Transverse colon (tissue), 4 donors: ENCODE data around the gene ASCC2. TPM values are rescaled to one million over a fixed set of nuclear protein-coding genes. Genes with fewer than 3 reads are reported as not detected.
"Not testable (repeated sequence)": the region's sequence is repeated elsewhere in the genome, so short reads cannot be mapped to it uniquely, and the experiment has no call there.

Experiments
- DNase-seq: peaks from one replicate; pipeline ENCODE4 v3.0.0-alpha.2; 2019
- H3K27ac ChIP-seq, 4 donors: fragments of 200-600 bp; sonication (generic); 2 replicates each; pipeline ENCODE4 v1.5.1; 2016 to 2018; ENCODE audit warnings: inconsistent platforms in 4 of 4
- H3K27me3 ChIP-seq: fragments of 200-600 bp; sonication (generic); 2 replicates; pipeline ENCODE4 v1.5.1; 2017; ENCODE audit warnings: inconsistent platforms
- H3K36me3 ChIP-seq, 4 donors: fragments of 200-600 bp; sonication (generic); 2 replicates each; pipeline ENCODE4 v1.5.1; 2017 to 2019; ENCODE audit warnings: inconsistent platforms in 4 of 4
- H3K4me1 ChIP-seq, 4 donors: fragments of 200-600 bp; sonication (generic); 2 replicates each; pipeline ENCODE4 v1.5.1; 2017 to 2020; ENCODE audit warnings: inconsistent platforms in 4 of 4
- H3K4me3 ChIP-seq, 4 donors: fragments of 200-600 bp; sonication (generic); 1 replicate in 1 of 4; 2 replicates in 3 of 4; pipeline versions ENCODE4 v1.5.1 to v1.6.1; 2017 to 2019; ENCODE audit warnings: inconsistent platforms in 4 of 4
- H3K9me3 ChIP-seq, 2 donors: fragments of 200-600 bp; sonication (generic); 2 replicates each; pipeline ENCODE4 v1.5.1; 2017 to 2019; ENCODE audit warnings: inconsistent platforms in 2 of 2
- CTCF ChIP-seq, 5 experiments: fragments of 200-600 bp in 3 of 5; fragments of 450-650 bp in 2 of 5; sonication (generic) in 3 of 5; IDR thresholded peaks; 1 replicate in 2 of 5; 2 replicates in 3 of 5; pipeline ENCODE4 v1.5.1; 2016 to 2017; ENCODE audit warnings: antibody characterized with exemption in 5 of 5, inconsistent platforms in 3 of 5, mild to moderate bottlenecking in 2 of 5, moderate library complexity in 1 of 5
- EP300 ChIP-seq: sonication (generic); formaldehyde crosslinking; IDR thresholded peaks from one replicate; pipeline ENCODE4 v1.6.1; 2017; ENCODE audit warnings: antibody characterized with exemption, low read depth
- POLR2A ChIP-seq: fragments of 450-650 bp; IDR thresholded peaks from one replicate; pipeline ENCODE4 v1.6.1; 2016; ENCODE audit warnings: antibody characterized with exemption, mild to moderate bottlenecking, moderate library complexity
- POLR2AphosphoS5 ChIP-seq, 3 donors: sonication (generic); formaldehyde crosslinking; IDR thresholded peaks; one replicate each; pipeline ENCODE4 v1.6.1; 2016; ENCODE audit warnings: antibody characterized with exemption in 3 of 3
- WGBS, 2 donors: methylation state at CpG; one replicate each; pipeline ENCODE4 v1.1.5; 2018; ENCODE audit warnings: low coverage in 1 of 2; 5-methylcytosine and 5-hydroxymethylcytosine counted together
- in situ Hi-C, 4 donors: fragments of 200-750 bp; cut with MboI; loops; one replicate each; pipeline versions ENCODE4 v1.15.0 to v1.15.1; 2017; ENCODE audit warnings: low sequenced_read_pairs in 3 of 4, low pct_ligation_motif_present in 1 of 4, low pct_unique_long_range_greater_than_20kb in 1 of 4
- intact Hi-C: fragments of 100-400 bp; cut with DNase I; formaldehyde crosslinking; loops from one replicate; pipeline ENCODE4 v1.15.1; 2023; ENCODE audit warnings: low total_unique reads
- total RNA-seq, 4 donors: library from RNA; depleted of rRNA; stranded (reverse); fragments of >200 nt; gene quantifications; one replicate each; pipeline ENCODE4 v1.1.0, GENCODE V29; 2016

ASCC2 gene
- total RNA-seq, 4 donors from 2014 or later = 46.8 to 69.4 (median 62.2) TPM

GRCh38 chr22:29871684-29872083 is 33.6 kb upstream of the ASCC2 start:
- H3K4me3 ChIP-seq = no peak overlapping the region
- H3K36me3 ChIP-seq = no peaks in the 10 kb centered on the region
- intact Hi-C loops (no loop called here), in situ Hi-C loops (no loop called here)
- H3K4me1 ChIP-seq = peaks cover 0 to 7% (median 0%) of the 10 kb centered on the region in 4 donors
- no peaks in the 10 kb centered on the region for H3K27me3 ChIP-seq
- no peaks in the 10 kb centered on the region for H3K9me3 ChIP-seq
- WGBS, 2 donors = 25 to 40% methylated on average over 4 to 5 of the region's 5 CpGs
- TF ChIP-seq EP300 (no peak), POLR2AphosphoS5 (IDR thresholded peaks at IDR 0.05) (no peak), CTCF (IDR thresholded peaks at IDR 0.05) (no peak), POLR2A (no peak)
- no peak for DNase-seq
- H3K27ac ChIP-seq = no peak overlapping the region

GRCh38 chr22:29870574-29870973 is 32.5 kb upstream of the ASCC2 start:
- 56% methylated on average over 1 to 3 of the region's 3 CpGs for WGBS, 2 donors
- Histone ChIP-seq H3K27ac (no peak overlapping the region), H3K4me3 (no peak overlapping the region)

GRCh38 chr22:29867851-29868250 is 29.8 kb upstream of the ASCC2 start:
- H3K4me3 ChIP-seq = no peak overlapping the region
- intact Hi-C loops (no loop called here), in situ Hi-C loops (no loop called here)
- no peaks in the 10 kb centered on the region for H3K27me3 ChIP-seq
- no peaks in the 10 kb centered on the region for H3K9me3 ChIP-seq
- no peaks in the 10 kb centered on the region for H3K36me3 ChIP-seq
- no peak overlapping the region for H3K27ac ChIP-seq
- no peak for TF ChIP-seq POLR2AphosphoS5 (IDR thresholded peaks at IDR 0.05)
- no peak for TF ChIP-seq POLR2A
- no peak for TF ChIP-seq EP300
- TF ChIP-seq CTCF (IDR thresholded peaks at IDR 0.05) = no peak
- 83 to 95% methylated on average over 2 to 3 of the region's 3 CpGs for WGBS, 2 donors
- H3K4me1 ChIP-seq = peaks cover 0 to 7% (median 0%) of the 10 kb centered on the region in 4 donors
- DNase-seq = no peak

More at GRCh38 chr22:29870574-29870973, 32.5 kb upstream of the ASCC2 start:
- in situ Hi-C loops (no loop called here), intact Hi-C loops (no loop called here)
- H3K27me3 ChIP-seq = no peaks in the 10 kb centered on the region
- H3K9me3 ChIP-seq = no peaks in the 10 kb centered on the region
- H3K36me3 ChIP-seq = no peaks in the 10 kb centered on the region
- DNase-seq = no peak
- peaks cover 0 to 7% (median 0%) of the 10 kb centered on the region in 4 donors for H3K4me1 ChIP-seq
- TF ChIP-seq CTCF (IDR thresholded peaks at IDR 0.05) (no peak), POLR2A (no peak), EP300 (no peak), POLR2AphosphoS5 (IDR thresholded peaks at IDR 0.05) (no peak)

- Histone ChIP-seq H3K4me1 (peaks cover 0 to 6% (median 0%) of the 10 kb centered on the region in 4 donors), H3K27me3 (no peaks in the 10 kb centered on the region)
- no peak for DNase-seq
Measured at GRCh38 chr22:29867260-29867659, 29.2 kb upstream of the ASCC2 start.

GRCh38 chr22:29865572-29865971 is 27.5 kb upstream of the ASCC2 start:
- 85 to 90% methylated on average over 13 of the region's 13 CpGs for WGBS, 2 donors

More at GRCh38 chr22:29867260-29867659, 29.2 kb upstream of the ASCC2 start:
- TF ChIP-seq CTCF (IDR thresholded peaks at IDR 0.05) (no peak), POLR2A (no peak), POLR2AphosphoS5 (IDR thresholded peaks at IDR 0.05) (no peak), EP300 (no peak)
- H3K4me3 ChIP-seq = no peak overlapping the region
- no peak overlapping the region for H3K27ac ChIP-seq
- no peaks in the 10 kb centered on the region for H3K36me3 ChIP-seq
- H3K9me3 ChIP-seq = no peaks in the 10 kb centered on the region
- in situ Hi-C loops = no loop called here
- intact Hi-C loops = no loop called here

More at GRCh38 chr22:29865572-29865971, 27.5 kb upstream of the ASCC2 start:
- H3K27me3 ChIP-seq, H3K36me3 ChIP-seq, H3K4me3 ChIP-seq, DNase-seq, H3K4me1 ChIP-seq, H3K9me3 ChIP-seq, in situ Hi-C loops, intact Hi-C loops, H3K27ac ChIP-seq: not testable (repeated sequence)
